ENCODE results near the gene MYO1D.

Gene MYO1D

GRCh38 chr17:32555611-32556310 is 321.2 kb downstream of the MYO1D start:
- Histone ChIP-seq H3K9ac (ENCODE audit: low read length in 5 of 5) (no peak overlapping the region), H3K4me3 (ENCODE audit: low read depth in 1 of 5, low read length in 5 of 5) (no peak overlapping the region), H3K27me3 (ENCODE audit: control insufficient read depth in 5 of 5, insufficient read depth in 4 of 5, low read length in 5 of 5) (no peaks in the 10 kb centered on the region), H3K36me3 (ENCODE audit: control insufficient read depth in 5 of 5, insufficient read depth in 5 of 5, low read length in 5 of 5) (no peaks in the 10 kb centered on the region), H3K27ac (ENCODE audit: low read depth, low read length) (no peak overlapping the region), H3K4me1 (ENCODE audit: control insufficient read depth in 5 of 5, insufficient read depth in 5 of 5, low read length in 5 of 5) (peaks cover 0 to 14% (median 3%) of the 10 kb centered on the region in 5 donors), H3K9me3 (ENCODE audit: control insufficient read depth in 5 of 5, low read length in 5 of 5) (no peaks in the 10 kb centered on the region)

DNA sequence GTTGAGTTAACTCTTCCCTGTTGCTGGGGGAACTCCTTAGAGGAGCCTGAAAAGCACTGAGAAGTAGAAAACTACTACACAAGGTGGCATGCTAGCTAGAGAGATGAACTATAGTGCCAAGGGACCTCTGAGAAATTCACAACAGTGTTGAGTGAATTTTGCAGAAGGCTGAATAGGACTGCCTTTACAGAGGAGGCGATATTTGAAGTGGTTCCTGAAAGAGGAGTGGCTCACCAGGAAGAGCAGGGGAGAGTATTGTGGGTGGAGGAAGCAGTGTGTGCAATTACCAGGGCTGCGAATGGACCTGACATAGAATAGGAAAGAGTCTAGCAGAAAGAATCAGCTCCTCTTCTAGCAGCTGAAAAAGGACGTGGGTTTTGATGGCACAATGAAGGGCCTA is 323.8 kb downstream of the MYO1D start:
- peaks cover 0 to 2% (median 0%) of the 10 kb centered on the region in 5 donors for H3K4me1 ChIP-seq (ENCODE audit: control insufficient read depth in 5 of 5, insufficient read depth in 5 of 5, low read length in 5 of 5)
- H3K9me3 ChIP-seq (ENCODE audit: control insufficient read depth in 5 of 5, low read length in 5 of 5), result no peaks in the 10 kb centered on the region
- H3K27me3 ChIP-seq (ENCODE audit: control insufficient read depth in 5 of 5, insufficient read depth in 4 of 5, low read length in 5 of 5), result no peaks in the 10 kb centered on the region
- H3K36me3 ChIP-seq (ENCODE audit: control insufficient read depth in 5 of 5, insufficient read depth in 5 of 5, low read length in 5 of 5), result no peaks in the 10 kb centered on the region
- no peak overlapping the region for H3K4me3 ChIP-seq (ENCODE audit: low read depth in 1 of 5, low read length in 5 of 5)
- no peak overlapping the region for H3K27ac ChIP-seq (ENCODE audit: low read depth, low read length)
- no peak overlapping the region for H3K9ac ChIP-seq (ENCODE audit: low read length in 5 of 5)

DNA sequence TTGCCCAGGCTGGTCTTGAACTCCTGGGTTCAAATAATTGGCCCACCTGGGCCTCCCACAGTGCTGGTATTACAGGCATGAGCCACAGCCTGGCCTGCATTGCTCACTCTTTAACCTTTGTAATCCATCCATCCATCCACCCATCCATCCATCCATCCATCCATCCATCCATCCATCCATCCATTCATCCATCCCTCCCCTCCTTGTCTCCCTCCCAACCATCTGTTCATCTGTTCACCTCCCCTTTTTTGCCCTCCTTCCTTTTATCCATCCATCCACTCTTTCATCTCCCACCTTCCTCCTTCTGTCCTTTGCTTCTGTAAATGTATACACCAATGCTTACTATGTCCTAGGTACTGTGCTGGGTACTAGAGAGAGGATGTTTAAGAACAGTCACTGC is 324.6 kb downstream of the MYO1D start:
- Histone ChIP-seq H3K9me3 (ENCODE audit: control insufficient read depth in 5 of 5, low read length in 5 of 5) (no peaks in the 10 kb centered on the region), H3K36me3 (ENCODE audit: control insufficient read depth in 5 of 5, insufficient read depth in 5 of 5, low read length in 5 of 5) (no peaks in the 10 kb centered on the region), H3K9ac (ENCODE audit: low read length in 5 of 5) (no peak overlapping the region), H3K27ac (ENCODE audit: low read depth, low read length) (no peak overlapping the region), H3K4me1 (ENCODE audit: control insufficient read depth in 5 of 5, insufficient read depth in 5 of 5, low read length in 5 of 5) (no peaks in the 10 kb centered on the region), H3K4me3 (ENCODE audit: low read depth in 1 of 5, low read length in 5 of 5) (no peak overlapping the region), H3K27me3 (ENCODE audit: control insufficient read depth in 5 of 5, insufficient read depth in 4 of 5, low read length in 5 of 5) (no peaks in the 10 kb centered on the region)

DNA sequence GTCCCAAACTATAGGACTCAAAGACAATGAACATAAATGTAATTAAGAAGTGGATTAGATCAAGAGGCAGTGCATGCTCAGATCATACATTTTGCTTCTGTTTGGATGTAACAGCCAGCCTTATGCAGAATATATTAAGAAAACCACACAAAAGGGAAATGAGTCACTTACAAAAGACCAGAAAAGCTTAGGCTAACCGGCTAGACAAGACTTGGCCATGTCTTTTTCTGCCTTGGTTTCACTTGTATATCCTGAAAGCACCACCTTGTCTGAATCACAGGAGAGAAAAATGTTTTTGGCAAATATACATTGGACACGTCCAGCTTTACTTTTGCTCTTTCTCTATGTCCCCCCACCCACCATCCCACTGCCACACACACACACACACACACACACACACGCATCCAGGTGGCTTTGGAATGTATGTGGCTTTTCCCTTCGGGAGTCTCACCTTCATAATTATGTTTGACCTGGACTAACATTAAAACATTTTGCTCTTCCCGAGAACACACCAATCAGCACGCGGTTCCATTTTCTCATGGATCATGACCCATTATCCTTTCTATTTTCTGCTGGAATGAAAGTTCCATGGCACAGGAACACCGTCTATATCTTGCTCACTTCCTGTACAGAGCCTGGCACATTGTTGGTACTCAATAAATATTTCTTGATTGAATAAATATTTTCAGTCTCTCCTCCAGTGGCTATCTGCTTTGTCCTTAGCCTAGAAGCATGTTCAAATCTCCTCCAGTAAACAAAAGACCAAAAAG is 325.6 kb downstream of the MYO1D start:
- Histone ChIP-seq H3K9me3 (ENCODE audit: control insufficient read depth in 5 of 5, low read length in 5 of 5) (no peaks in the 10 kb centered on the region), H3K9ac (ENCODE audit: low read length in 5 of 5) (no peak overlapping the region), H3K36me3 (ENCODE audit: control insufficient read depth in 5 of 5, insufficient read depth in 5 of 5, low read length in 5 of 5) (no peaks in the 10 kb centered on the region), H3K4me1 (ENCODE audit: control insufficient read depth in 5 of 5, insufficient read depth in 5 of 5, low read length in 5 of 5) (no peaks in the 10 kb centered on the region), H3K27me3 (ENCODE audit: control insufficient read depth in 5 of 5, insufficient read depth in 4 of 5, low read length in 5 of 5) (no peaks in the 10 kb centered on the region), H3K27ac (ENCODE audit: low read depth, low read length) (no peak overlapping the region), H3K4me3 (ENCODE audit: low read depth in 1 of 5, low read length in 5 of 5) (no peak overlapping the region)

- H3K4me1 ChIP-seq (ENCODE audit: control insufficient read depth in 5 of 5, insufficient read depth in 5 of 5, low read length in 5 of 5), result no peaks in the 10 kb centered on the region
- no peak overlapping the region for H3K9ac ChIP-seq (ENCODE audit: low read length in 5 of 5)
- H3K27ac ChIP-seq (ENCODE audit: low read depth, low read length), result no peak overlapping the region
- H3K36me3 ChIP-seq (ENCODE audit: control insufficient read depth in 5 of 5, insufficient read depth in 5 of 5, low read length in 5 of 5), result no peaks in the 10 kb centered on the region
- no peaks in the 10 kb centered on the region for H3K27me3 ChIP-seq (ENCODE audit: control insufficient read depth in 5 of 5, insufficient read depth in 4 of 5, low read length in 5 of 5)
- no peaks in the 10 kb centered on the region for H3K9me3 ChIP-seq (ENCODE audit: control insufficient read depth in 5 of 5, low read length in 5 of 5)
- H3K4me3 ChIP-seq (ENCODE audit: low read depth in 1 of 5, low read length in 5 of 5), result no peak overlapping the region
These were observed 327.4 kb downstream of the MYO1D start for GRCh38 chr17:32549559-32549958.

DNA sequence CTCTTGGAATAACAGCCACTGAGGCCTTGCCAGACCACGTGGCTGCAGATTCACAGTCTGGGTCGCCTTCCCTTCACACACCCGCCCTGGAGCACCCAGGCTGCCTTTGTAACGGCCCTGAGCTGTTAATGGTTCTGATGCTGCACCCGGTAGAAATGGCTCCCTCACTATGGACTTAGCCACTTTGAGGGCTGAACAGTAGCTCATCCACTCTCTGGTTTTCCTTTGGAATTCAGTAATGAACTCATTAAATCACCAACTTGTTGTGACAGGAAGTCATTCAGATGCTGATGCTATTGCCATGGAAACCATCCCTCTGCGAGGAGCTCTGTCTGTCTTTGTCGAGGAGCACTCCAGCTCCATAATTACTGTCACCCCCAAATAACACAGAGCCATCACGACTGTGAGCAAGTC is 330.9 kb downstream of the MYO1D start:
- Histone ChIP-seq H3K9ac (ENCODE audit: low read length in 5 of 5) (no peak overlapping the region), H3K4me3 (ENCODE audit: low read depth in 1 of 5, low read length in 5 of 5) (no peak overlapping the region), H3K9me3 (ENCODE audit: control insufficient read depth in 5 of 5, low read length in 5 of 5) (no peaks in the 10 kb centered on the region), H3K27me3 (ENCODE audit: control insufficient read depth in 5 of 5, insufficient read depth in 4 of 5, low read length in 5 of 5) (no peaks in the 10 kb centered on the region), H3K27ac (ENCODE audit: low read depth, low read length) (no peak overlapping the region), H3K4me1 (ENCODE audit: control insufficient read depth in 5 of 5, insufficient read depth in 5 of 5, low read length in 5 of 5) (no peaks in the 10 kb centered on the region), H3K36me3 (ENCODE audit: control insufficient read depth in 5 of 5, insufficient read depth in 5 of 5, low read length in 5 of 5) (no peaks in the 10 kb centered on the region)

GRCh38 chr17:32542186-32542585 is 334.7 kb downstream of the MYO1D start:
- Histone ChIP-seq H3K27ac (ENCODE audit: low read depth, low read length) (no peak overlapping the region), H3K9me3 (ENCODE audit: control insufficient read depth in 5 of 5, low read length in 5 of 5) (no peaks in the 10 kb centered on the region), H3K36me3 (ENCODE audit: control insufficient read depth in 5 of 5, insufficient read depth in 5 of 5, low read length in 5 of 5) (no peaks in the 10 kb centered on the region), H3K9ac (ENCODE audit: low read length in 5 of 5) (no peak overlapping the region), H3K4me1 (ENCODE audit: control insufficient read depth in 5 of 5, insufficient read depth in 5 of 5, low read length in 5 of 5) (peaks cover 0 to 4% (median under 1%) of the 10 kb centered on the region in 5 donors), H3K4me3 (ENCODE audit: low read depth in 1 of 5, low read length in 5 of 5) (no peak overlapping the region), H3K27me3 (ENCODE audit: control insufficient read depth in 5 of 5, insufficient read depth in 4 of 5, low read length in 5 of 5) (no peaks in the 10 kb centered on the region)

GRCh38 chr17:32541640-32542039 is 335.3 kb downstream of the MYO1D start:
- no peaks in the 10 kb centered on the region for H3K36me3 ChIP-seq (ENCODE audit: control insufficient read depth in 5 of 5, insufficient read depth in 5 of 5, low read length in 5 of 5)
- H3K4me3 ChIP-seq (ENCODE audit: low read depth in 1 of 5, low read length in 5 of 5), result no peak overlapping the region
- H3K27ac ChIP-seq (ENCODE audit: low read depth, low read length), result no peak overlapping the region
- H3K4me1 ChIP-seq (ENCODE audit: control insufficient read depth in 5 of 5, insufficient read depth in 5 of 5, low read length in 5 of 5), result peaks cover 0 to 9% (median 6%) of the 10 kb centered on the region in 5 donors
- H3K27me3 ChIP-seq (ENCODE audit: control insufficient read depth in 5 of 5, insufficient read depth in 4 of 5, low read length in 5 of 5), result no peaks in the 10 kb centered on the region
- no peaks in the 10 kb centered on the region for H3K9me3 ChIP-seq (ENCODE audit: control insufficient read depth in 5 of 5, low read length in 5 of 5)
- no peak overlapping the region for H3K9ac ChIP-seq (ENCODE audit: low read length in 5 of 5)

- no peaks in the 10 kb centered on the region for H3K27me3 ChIP-seq (ENCODE audit: control insufficient read depth in 5 of 5, insufficient read depth in 4 of 5, low read length in 5 of 5)
- peaks cover 0 to 12% (median 7%) of the 10 kb centered on the region in 5 donors for H3K4me1 ChIP-seq (ENCODE audit: control insufficient read depth in 5 of 5, insufficient read depth in 5 of 5, low read length in 5 of 5)
- no peak overlapping the region for H3K9ac ChIP-seq (ENCODE audit: low read length in 5 of 5)
- H3K36me3 ChIP-seq (ENCODE audit: control insufficient read depth in 5 of 5, insufficient read depth in 5 of 5, low read length in 5 of 5), result peaks cover 0 to 2% (median 0%) of the 10 kb centered on the region in 5 donors
- no peaks in the 10 kb centered on the region for H3K9me3 ChIP-seq (ENCODE audit: control insufficient read depth in 5 of 5, low read length in 5 of 5)
- no peak overlapping the region for H3K4me3 ChIP-seq (ENCODE audit: low read depth in 1 of 5, low read length in 5 of 5)
- H3K27ac ChIP-seq (ENCODE audit: low read depth, low read length), result no peak overlapping the region
These were observed 339.9 kb downstream of the MYO1D start for GRCh38 chr17:32536736-32537643.
